SKM-1 treated with dmso at 0.1 percent for 144 hours (cell line): ENCODE results near the gene FIZ1.
A peak's percentile ranks its signal among the peaks of the same experiment; 100 is the strongest.
"Not testable (repeated sequence)": the region's sequence is repeated elsewhere in the genome, so short reads cannot be mapped to it uniquely, and the experiment has no call there.

ENCODE experiments used
- DNase-seq: peaks from one replicate; lab custom pipeline; 2025; ENCODE audit not compliant: unreplicated experiment; lab: John Stamatoyannopoulos, UW

FIZ1 gene

DNA sequence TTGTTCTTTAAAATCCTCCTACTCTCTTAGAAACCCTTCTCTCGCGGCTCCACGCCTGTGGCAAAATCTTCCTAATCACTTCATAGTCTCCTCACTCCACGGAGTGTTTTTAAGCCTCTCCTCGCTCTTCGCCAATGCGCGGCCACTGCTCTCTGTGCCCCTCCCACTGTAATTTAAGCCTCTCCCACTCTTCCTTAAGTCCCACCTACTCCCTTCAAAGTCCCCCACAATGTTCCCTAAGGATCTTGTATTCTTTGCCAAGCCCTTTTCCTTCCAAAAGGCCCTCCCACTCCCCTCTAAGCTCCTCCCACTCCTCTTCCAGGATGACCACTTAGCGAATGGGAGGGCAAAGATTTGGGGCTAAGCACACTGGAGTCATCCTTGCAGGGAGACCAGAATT is 1.3 kb downstream of the FIZ1 start:
- DNase-seq, result no peak

DNA sequence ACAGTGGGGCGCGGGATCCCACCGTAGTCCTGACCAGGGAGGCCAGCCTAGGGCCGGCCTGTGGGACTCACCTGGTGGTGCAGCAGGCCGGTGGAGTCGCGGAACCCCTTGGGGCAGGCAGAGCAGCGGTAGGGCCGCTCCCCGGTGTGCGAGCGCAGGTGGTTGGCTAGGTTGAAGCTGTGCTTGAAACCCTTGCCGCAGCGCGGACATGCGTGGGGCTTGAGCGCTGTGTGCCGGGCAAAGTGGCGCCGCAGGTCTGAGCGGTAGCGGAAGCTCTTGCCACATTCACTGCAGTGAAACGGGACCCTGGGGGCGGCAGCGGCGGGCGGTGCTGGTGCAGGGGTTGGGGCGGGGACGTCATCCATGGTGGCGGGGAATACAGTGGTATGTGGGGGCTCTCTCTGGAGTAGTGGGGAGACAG is 1.8 kb downstream of the FIZ1 start:
- DNase-seq, result no peak

DNA sequence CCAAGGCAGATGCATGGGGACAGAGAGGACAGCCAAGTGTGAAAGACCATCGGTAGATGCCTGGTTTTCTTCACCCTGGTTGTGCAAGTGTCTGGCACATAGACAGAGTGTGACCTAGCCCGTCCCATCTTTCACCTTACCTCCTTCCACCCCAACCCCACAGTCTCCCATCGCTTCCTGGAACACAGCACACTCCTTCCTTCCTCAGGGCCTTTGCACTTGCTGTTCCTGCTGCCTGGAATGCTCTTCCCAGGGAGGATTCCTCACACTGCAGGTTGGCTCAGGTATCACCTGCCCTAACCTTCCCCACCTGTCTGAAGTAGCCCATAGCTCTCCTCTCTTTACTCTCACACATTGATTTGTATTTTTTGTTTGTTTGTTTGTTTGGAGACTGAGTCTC is 3.0 kb downstream of the FIZ1 start:
- no peak for DNase-seq

DNA sequence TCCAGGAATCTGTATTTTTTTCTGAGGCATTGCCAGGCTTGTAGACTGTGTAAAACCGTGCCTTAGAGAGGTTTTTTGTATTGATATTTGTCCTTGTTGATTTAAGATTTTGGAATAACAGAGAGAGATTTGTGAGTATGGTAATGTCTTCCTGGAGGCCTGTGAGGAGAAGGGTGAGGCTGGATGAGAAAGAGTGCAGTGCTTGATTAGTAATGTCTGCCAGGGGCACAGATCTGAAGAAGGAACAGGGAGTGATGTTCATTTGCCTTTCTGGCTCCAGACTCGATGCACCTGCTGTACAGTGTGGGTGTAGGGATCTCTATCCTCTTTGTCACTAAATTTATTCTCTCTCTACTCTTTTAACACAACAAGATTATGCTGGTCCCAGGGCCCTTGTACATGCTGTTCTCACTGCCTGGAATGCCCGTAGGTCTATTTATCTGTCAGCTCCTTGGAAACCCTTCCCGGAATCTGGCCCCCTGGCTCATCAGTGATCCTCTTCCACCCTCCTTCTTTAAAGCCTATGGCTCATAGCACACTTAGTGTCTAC is 4.2 kb downstream of the FIZ1 start:
- no peak for DNase-seq

DNA sequence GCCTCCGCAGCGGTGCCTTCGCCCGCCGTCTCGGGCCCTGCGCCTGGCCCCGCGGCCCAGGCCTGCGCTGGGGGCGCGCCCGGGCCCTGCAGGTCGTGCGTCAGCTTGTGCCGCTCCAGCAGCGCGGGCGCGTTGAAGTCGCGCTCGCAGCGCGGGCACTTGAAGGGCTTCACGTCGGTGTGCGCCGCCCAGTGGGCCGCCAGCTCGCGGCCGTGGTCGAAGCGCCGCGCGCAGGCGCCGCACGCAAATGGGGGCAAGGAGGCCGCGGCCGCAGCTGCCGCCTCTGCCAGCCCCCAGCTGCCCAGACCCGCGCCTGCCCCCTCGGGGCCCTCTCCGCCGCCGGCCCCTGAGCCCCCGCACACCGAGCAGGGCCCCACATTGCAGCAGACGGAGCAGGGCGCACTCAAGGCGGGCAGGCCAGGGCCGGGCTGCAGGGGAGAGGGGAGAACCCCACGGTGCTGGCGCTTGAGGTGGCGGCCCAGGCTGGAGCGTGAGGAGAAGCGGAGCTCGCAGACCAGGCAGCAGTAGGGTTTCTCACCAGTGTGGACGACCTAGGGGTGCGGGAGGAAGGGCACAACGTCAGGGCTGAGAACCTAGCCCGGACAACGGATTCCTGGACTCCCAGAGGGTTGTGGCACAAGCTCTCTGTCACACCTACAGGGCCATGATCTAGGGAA is 6.1 kb downstream of the FIZ1 start:
- DNase-seq, result no peak

DNA sequence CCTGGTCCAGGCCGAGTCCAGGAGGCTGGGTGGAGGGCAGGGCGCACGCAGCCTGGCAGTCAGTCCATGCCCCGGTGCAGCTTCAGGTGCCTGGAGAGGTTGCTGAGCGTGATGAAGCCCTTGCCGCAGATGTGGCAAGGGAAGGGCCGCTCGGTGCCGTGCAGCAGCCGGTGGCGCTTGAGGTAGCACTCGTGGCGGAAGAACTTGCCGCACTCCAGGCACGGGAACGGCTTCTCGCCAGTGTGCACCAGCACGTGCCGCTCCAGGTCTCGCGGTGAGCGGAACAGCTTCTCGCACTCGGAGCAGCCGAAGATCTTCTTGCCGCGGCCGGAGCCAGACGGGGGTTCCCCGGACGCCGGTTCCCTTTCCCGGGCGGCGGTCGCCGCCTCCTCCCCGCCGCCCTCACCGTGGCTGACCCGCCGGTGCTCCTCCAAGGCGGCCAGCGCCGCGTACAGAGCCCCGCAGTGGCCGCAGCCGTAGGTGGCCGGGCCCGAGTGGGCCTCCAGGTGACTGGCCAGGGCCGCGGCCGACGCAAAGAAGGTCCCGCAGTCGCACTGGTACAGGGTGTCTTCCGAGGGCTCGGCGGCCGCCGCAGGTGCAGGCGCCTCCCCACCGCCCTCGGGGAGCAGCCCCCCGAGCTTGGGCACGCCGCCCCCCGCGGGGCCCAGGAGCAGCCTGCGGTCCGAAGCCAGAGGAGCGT is 6.8 kb downstream of the FIZ1 start:
- DNase-seq, result no peak

DNA sequence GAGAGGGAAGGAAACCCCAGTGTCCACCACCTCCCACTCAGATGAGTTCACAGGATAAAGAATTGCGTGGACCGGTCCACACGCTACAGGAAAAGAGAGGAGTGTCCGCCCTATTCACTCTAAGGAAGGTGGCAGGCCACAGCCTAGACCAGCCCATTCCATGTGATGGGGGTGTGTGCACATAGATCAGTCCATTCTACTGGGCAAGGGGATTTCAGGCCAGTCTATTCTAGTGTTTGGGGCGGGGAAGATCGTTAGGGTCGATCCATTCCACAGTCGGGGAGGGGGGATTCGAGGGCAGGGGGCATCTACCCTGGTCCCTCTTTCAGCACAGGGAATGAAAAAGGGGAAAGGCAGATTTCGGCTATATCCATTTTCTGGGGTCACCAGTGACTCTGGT is 7.8 kb downstream of the FIZ1 start:
- no peak for DNase-seq

DNA sequence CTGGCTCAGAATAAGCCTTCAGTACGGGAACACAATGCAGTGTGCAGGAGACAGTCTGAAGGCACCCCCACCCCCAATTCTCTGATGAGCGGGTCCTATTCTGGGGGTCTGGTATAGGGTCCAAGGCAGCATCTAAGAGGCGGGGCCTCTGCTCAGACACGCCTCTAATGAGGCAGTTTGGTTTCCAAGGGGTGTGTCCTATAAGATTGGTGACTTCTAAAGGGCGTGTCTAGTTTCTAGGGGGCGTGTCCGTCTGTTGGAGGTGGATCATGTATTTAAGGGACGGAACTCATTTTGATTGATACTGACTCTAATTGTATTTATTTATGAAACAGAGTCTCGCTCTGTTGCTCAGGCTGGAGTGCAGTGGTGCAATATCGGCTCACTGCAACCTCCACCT is 8.7 kb downstream of the FIZ1 start:
- no peak for DNase-seq

DNA sequence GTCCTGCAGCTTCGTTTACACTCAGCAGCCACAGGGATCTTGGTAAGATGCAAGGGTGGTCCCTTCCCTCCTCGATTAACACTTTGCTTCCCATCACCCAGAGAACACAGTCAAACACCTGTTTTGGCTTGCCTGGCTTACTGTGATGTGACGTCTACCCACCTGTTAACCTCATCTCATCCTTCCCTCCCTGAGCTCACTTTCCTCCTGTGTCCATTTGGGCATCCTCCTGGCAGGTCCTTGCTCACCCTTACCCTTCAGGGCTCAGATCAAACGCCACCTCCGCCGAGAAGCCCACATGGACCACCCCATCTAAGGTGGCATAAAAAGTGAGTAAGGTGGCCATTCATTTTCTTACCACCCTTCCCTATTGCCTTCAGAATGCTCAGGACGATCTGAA is 9.2 kb downstream of the FIZ1 start:
- DNase-seq, result no peak

DNA sequence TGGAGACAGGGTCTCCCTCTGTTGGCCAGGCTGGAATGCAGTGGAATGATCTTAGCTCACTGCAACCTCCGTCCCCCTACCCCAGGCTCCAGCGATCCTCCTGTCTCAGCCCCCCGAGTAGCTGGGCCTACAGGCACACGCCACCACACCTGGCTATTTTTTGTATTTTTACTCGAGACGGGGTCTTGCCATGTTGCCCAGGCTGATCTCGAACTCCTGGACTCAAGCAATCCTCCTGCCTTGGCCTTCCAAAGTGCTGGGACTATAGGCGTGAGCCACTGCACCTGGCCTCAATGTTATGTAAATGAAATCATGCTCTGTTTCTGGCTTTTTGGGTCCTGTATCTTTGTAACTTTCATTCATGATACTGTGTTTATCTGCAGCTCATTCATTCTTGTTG is 10.6 kb downstream of the FIZ1 start:
- DNase-seq, result no peak

DNA sequence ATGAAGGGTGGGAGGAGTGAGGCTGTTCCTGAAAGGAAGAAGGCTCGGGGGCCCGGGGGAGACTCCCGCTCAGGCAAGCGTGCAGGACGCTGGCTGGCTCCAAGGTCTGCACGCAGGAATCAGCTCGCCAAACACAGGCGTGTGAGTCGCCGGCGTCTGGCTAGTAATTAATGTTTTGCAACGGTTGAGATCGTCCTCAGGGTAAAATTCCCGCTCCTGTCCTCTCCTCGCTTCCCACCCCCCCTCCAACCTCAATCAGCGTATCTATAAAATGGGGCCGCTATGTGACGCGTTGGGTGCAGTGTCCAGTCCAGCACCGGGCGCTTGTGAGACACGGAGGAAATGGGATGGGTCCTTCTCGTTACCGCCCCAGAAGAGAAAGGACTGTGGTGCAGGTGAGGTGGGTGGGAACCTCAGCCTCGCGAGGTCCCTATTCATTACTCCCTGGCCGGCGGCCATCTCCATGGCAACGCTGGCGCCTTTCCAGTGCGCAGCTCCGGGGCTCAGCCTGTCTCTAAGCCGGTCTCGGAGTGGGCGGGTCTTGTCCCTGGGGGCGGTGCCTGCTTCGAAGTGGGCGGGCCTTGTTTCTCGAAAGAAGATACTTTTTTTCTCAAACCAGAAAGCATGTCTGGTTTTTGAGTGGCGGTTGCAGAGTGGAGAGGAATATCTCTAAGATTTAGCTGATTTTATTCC is 12.2 kb downstream of the FIZ1 start:
- DNase-seq, result peak; percentile 15

DNA sequence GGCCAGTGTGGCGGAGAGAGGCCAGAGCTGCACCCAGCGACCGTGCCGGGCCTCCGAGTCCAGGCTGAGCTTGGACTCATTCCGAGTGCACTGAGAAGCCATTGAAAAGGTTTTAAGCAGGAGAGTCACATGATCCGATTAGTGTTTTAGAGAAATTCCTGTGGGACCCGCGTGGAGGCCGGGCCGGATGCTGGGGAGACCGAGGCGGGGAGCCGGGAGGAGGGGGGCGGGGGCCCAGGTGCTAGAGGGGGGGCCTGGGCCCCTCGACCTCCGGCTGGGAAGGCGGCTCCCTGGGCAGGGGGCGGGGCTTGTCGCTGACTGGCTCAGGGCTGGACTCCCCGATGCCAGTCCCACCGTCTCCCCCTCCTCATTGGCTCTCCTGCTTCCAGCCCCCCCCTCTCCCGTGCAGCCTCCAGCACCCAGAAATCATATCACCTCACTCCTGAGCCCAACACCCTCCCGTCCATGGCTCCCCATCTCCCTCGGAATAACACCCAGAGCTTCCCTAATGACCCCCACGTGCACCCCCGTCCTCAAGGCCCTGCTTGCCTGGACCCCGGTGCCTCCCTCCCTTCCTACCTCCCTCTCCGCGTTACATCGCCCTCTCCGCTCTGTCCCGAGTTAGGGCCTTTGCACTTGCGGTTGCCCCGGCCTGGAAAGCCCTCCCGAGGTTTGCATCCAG is 13.5 kb downstream of the FIZ1 start:
- DNase-seq, result no peak

DNA sequence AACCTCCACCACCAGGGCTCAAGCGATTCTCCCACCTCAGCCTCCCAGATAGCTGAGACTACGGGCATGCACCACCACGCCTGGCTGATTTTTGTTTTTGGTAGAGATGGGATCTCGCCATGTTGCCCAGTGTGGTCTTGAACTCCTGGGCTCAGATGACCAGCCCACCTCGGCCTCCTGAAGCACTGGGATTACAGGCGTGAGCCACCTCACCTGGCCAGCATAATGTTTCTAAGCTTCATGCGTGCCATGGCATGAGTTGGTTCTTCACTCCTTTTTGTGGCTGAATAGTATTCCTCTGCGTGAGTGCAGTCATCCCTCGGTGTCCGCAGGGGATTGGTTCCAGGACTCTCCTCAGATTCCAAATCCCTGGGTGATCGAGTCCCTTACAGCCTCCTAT is 14.4 kb downstream of the FIZ1 start:
- DNase-seq, result no peak

DNA sequence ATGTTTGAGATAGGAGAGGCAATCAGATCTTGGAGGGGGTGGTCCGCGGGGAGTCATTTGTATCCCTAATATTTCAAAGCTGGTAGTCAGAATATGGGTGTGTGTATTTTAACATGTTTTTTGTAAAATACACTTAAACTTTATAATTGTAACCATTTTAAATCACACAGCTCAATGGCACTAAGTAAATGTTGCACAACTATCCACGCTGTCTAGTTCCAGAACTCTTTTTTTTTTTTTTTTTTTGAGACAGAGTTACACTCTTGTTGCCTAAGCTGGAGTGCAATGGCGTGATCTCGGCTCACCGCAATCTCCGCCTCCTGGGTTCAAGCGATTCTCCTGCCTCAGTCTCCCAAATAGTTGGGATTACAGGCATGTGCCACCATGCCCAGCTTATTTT is 15.4 kb downstream of the FIZ1 start:
- not testable (repeated sequence) for DNase-seq

DNA sequence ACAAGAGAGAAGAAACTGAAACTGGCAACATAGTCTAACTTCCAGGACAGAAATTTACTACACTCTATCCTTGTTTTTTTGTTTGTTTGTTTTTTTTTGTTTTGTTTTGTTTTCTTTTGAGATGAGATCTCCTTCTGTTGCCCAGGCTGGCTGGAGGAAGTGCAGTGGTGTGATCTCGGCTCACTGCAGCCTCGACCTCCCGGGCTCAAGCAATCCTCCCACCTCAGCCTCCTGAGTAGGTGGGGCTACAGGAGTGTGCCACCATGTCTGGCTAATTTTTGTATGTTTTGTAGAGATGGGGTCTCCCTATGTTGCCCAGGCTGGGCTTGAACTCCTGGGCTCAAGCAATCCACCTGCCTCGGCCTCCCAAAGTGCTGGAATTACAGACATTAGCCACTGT is 17.0 kb downstream of the FIZ1 start:
- not testable (repeated sequence) for DNase-seq

DNA sequence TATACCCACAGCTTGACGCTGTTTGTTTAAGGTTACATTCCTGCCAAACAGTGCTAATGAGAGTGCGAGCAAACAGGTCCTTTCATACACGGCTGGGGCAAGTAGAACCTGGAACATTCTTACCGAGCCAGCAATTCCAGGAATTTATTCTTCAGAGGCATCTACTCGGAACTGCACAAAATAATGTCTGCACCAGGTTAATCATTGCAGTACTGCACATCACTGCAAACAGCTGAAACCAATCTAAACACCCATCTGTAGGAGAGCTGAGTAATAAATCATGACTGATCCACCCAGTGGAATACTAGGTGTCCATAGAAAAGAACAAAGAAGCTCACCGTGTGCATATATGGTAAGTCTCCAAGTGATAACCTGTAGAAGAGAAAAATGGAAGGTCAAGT is 17.5 kb downstream of the FIZ1 start:
- DNase-seq, result no peak

DNA sequence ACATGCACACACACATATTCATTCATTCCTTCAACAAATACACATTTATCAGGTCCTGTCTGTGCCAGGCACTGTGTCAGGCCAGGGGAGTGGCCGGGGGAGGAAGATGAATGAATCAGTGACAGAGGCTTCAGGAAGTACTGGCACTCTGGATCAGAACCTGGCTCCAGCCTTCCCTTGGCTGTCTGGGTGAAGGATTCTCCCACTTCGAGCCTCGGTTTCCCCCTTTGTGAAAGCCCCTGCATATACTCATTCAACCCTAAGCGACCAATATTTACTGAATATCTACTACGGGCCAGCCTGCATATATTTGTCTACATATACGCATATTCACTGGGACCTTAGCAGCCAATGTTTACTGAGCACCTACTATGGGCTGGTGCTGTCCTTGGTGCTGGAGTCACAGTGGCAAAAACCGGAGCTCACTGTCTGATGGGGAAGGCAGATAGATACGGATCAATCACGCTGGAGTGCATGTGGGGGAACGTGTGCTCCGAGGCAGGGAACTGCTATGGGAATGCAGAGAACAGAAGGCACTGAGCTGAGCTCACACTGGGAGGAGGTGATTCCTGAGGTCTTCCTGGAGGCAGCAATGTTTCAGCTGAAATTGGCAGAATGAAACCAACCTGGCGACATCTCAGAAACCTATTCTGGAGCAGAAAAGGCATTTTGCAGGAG is 18.0 kb downstream of the FIZ1 start:
- DNase-seq, result no peak

DNA sequence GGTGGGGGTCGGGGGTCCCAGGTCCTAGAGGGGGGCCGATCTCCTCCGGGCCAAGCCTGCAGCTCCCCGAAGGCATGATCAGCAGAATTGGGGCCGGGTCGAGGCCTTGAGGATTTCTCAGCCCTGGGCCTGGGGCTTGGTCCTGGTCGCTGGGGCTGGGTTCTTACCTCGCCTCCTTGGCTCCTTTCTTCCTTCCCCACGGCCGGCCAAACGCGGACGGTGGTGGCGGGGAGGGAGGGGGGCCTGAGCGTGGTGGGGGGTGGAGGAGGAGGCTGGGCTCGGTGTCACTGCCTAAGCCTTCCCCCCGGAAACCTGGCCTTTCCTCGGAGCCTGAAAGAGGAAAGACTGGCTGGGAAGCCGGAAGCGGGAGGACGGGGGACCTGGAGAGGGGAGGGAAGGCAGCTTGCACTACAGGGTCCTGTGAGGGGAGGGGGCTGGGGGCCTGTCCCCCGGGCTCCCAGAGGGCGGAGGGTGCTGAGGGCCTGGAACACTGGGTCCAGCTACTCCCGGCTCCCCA is 18.6 kb downstream of the FIZ1 start, which contains the start of gene ZNF579:
Gene ZNF579 (minus strand): TSS at position 221 of the 517 bp plus-strand sequence. CDS start 1,209 bp downstream, outside the sequence.
- DNase-seq, result peak; percentile 48

DNA sequence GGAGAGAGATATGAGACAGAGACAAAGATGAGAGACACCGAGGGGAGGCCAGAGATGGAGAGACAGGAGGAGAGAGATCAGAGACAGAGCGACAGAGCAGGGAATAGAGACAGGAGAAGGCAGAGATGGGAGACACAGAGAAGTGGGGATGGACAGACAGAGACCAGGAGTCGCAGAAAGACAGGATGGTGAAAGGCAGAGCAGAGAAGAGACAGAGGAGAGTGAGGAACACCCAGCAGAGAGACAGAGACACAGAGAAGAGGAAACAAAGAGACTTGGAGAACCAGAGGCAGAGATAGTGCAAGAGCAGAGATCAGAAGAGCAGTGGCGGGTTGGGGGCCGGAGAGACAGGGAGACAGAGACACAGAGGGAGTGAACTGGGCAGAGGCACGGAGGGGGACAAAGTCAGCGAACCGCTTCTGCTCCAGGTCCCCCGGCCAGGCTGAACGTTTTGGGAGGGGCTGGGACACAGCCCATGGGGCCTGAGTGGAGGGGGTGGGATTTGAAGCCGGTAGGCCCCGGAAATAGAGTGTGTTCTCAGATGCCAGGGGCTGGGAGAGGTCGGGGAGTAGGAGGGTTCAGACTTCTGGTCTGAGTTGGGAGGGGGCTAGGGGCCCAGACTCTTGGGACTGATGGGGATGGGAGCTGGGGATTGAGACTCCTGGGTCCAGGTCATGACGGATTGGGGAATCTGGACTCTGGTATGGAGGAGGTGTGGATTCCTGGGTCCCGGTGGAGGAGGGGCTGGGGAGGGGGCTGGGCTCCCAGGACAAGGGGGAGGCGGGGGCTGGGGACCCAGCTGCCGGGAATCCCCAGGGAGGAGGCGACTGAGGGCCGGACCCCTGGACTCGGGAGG is 19.3 kb downstream of the FIZ1 start:
- no peak for DNase-seq
